Osteoblast (primary cell): Measurements from ENCODE around the gene CDKN1C. TPM values are rescaled to one million over a fixed set of nuclear protein-coding genes. Genes with fewer than 3 reads are reported as not detected.

Experiments
- DNase-seq: peaks from one replicate; pipeline ENCODE4 v3.0.0; 2011; ENCODE audit warnings: low spot score, mixed read lengths; ENCODE audit not compliant: insufficient read length; ENCODE audit errors: missing footprints
- H2AFZ ChIP-seq: 2 replicates; pipeline ENCODE4 v1.6.0; 2011; ENCODE audit warnings: mild to moderate bottlenecking, low read length
- H3K27ac ChIP-seq: 2 replicates; pipeline ENCODE4 v1.5.1; 2011; ENCODE audit warnings: mild to moderate bottlenecking, low read depth, low read length, moderate library complexity
- H3K27me3 ChIP-seq: 2 replicates; pipeline ENCODE4 v1.6.0; 2012; ENCODE audit warnings: mild to moderate bottlenecking, control low read depth, inconsistent platforms, low read length, moderate library complexity; ENCODE audit not compliant: insufficient read depth
- H3K36me3 ChIP-seq: 2 replicates; pipeline ENCODE4 v1.5.1; 2011; ENCODE audit warnings: mild to moderate bottlenecking, low read length, control low read depth, moderate library complexity; ENCODE audit not compliant: insufficient read depth
- H3K4me1 ChIP-seq: 2 replicates; pipeline ENCODE4 v1.5.1; 2011; ENCODE audit warnings: mild to moderate bottlenecking, low read length, control low read depth, moderate library complexity; ENCODE audit not compliant: insufficient read depth
- H3K4me2 ChIP-seq: 2 replicates; pipeline ENCODE4 v1.6.0; 2011; ENCODE audit warnings: mild to moderate bottlenecking, low read length; ENCODE audit not compliant: insufficient read depth
- H3K4me3 ChIP-seq: fragments of 200-600 bp; sonication (generic); 3 replicates; pipeline ENCODE4 v1.5.1; 2012; ENCODE audit warnings: mild to moderate bottlenecking, low read length, inconsistent platforms; ENCODE audit not compliant: insufficient read depth
- H3K79me2 ChIP-seq: 2 replicates; pipeline ENCODE4 v1.6.0; 2012; ENCODE audit warnings: mild to moderate bottlenecking, low read length, control low read depth, inconsistent platforms; ENCODE audit not compliant: insufficient read depth
- H3K9me3 ChIP-seq: 2 replicates; pipeline ENCODE4 v1.5.1; 2011; ENCODE audit warnings: low read depth, low read length, control low read depth
- H4K20me1 ChIP-seq: 2 replicates; pipeline ENCODE4 v1.6.0; 2012; ENCODE audit warnings: mild to moderate bottlenecking, low read length, control low read depth; ENCODE audit not compliant: insufficient read depth
- total RNA-seq: library from RNA; depleted of rRNA; stranded (reverse); fragments of >200 nt; gene quantifications from 2 replicates; pipeline ENCODE4 v1.2.3, GENCODE V29; 2012
- TF ChIP-seq, protein P1 (sequence below): IDR thresholded peaks from 2 replicates; pipeline ENCODE4 v1.5.1; 2011; ENCODE audit warnings: mild to moderate bottlenecking, low read depth, low read length, moderate library complexity; ENCODE audit errors: extremely low read depth

Gene CDKN1C
- total RNA-seq, 1 donor: 10.9 TPM

DNA sequence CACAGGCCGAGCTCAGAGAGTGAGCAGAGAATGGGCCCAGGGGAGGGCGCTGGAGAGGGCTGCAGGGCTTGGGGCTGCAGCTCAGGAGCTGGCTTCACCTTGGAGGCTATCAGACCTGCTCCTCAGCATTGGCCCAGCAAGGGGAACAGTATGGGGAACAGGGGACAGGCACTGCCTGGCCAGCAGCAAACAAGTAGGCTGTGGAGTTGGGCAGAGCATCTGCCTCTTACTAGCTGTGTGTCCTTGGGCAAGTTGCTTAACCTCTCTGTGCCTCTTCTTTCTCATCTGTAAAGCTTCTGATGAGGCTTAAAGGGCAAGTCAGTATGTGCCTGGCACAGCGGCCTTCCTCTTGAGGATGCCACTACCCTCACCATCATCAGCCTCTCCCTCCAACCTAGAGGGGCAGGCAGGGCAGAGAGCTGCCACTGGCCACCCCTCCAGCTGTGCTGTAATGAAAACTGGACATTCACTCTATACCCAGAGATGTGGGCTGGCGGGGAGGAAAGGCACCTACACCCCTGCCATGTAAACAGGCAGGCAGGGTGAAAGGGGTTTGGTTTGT, 7.5 kb upstream of the CDKN1C start:
- Histone ChIP-seq H3K4me1 (peaks cover 6% of the 10 kb centered on the region), H3K9me3 (no peaks in the 10 kb centered on the region), H3K36me3 (no peaks in the 10 kb centered on the region), H3K27ac (no peak overlapping the region), H3K27me3 (no peaks in the 10 kb centered on the region), H3K4me2 (peak overlapping the region; percentile 88), H3K79me2 (no peaks in the 10 kb centered on the region), H4K20me1 (no peaks in the 10 kb centered on the region), H2AFZ (peak overlapping the region; percentile 95), H3K4me3 (peak overlapping the region; percentile 77)
- DNase-seq: no peak
- TF ChIP-seq, protein P1, sequence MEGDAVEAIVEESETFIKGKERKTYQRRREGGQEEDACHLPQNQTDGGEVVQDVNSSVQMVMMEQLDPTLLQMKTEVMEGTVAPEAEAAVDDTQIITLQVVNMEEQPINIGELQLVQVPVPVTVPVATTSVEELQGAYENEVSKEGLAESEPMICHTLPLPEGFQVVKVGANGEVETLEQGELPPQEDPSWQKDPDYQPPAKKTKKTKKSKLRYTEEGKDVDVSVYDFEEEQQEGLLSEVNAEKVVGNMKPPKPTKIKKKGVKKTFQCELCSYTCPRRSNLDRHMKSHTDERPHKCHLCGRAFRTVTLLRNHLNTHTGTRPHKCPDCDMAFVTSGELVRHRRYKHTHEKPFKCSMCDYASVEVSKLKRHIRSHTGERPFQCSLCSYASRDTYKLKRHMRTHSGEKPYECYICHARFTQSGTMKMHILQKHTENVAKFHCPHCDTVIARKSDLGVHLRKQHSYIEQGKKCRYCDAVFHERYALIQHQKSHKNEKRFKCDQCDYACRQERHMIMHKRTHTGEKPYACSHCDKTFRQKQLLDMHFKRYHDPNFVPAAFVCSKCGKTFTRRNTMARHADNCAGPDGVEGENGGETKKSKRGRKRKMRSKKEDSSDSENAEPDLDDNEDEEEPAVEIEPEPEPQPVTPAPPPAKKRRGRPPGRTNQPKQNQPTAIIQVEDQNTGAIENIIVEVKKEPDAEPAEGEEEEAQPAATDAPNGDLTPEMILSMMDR: no peak

DNA sequence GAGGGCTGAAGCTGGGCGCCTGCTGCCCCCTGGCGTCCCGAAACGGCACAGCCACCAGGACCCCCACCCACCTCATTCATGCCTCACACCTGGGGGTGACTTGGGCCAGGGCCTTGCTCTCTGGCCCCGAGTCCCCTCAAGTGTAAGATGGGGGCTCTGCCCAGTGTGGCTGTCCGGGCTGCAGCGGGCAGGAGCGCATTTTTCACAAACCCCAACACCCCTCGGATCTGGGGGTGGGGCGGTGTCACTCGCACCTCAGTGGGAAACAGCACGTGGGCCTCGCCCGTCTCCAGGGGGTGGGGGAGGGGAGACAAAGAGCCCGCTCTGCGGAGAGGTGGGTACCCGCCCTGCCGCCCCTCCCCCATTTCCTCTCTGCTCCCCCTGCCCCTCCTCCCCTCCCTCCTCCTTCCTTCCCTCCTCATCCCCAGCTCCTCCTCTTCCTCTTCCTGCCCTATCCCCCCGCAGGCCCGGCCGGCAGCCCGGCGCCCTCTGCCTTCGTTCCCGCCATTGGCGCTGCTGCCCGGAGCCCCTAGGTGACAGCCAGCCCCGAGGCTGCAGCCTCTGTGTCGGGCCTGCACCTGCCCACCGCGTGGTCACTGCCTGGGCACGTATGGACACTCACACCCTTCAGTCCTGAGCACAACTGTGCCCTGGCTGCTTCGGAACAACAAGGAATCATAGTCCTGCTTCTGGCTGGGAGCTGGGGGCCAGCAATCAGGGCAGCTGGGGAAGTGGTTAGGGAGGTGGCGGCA, 6.8 kb upstream of the CDKN1C start:
- H3K4me3 ChIP-seq: peak overlapping the region; percentile 77

DNA sequence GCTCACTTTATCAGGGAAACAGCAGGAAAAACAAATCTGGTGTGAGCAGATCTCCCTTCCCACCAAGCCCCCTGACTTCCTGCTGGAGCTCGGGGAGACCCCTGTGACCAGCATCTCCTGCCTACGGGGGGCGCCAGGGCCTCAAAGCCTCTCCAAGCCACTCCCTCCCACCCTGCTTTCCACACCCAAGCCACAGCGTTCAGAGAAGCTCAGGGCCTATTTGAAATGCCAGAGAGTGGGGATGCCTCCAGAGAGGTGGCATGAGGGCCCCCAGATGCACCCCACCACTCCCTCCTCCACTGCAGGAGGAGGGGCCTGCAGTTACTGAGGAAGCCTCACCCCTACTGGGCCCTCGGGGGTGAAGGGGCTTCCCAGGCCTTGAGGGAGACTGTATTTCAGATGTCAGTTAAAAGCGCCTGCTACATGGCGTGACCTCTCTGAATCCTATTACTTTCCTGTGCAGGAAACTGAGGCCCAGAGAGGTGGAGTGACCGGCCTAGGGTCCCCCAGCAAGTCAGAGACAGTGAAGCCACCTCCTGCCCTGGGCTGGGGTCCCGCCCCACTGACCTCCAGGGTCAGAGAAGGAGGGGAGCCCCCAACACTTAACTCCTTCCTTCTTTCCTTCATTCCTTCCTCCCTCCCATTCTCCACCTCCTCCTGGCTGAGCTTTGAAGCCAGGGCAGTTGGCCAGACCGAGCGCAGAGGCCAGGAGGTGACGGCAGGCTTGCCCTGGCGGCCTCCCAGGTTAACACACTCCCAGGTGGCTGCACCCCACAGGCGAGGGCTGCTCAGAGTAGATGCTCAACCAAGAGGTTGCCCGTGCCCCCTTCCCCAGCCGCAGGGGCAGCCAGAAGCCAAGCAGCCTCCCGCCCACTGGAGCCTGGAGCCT, 6.0 kb upstream of the CDKN1C start:
- H3K27me3 ChIP-seq: peaks cover 5% of the 10 kb centered on the region
- H3K79me2 ChIP-seq: no peaks in the 10 kb centered on the region
- peak overlapping the region; percentile 77 for H3K4me3 ChIP-seq
- no peaks in the 10 kb centered on the region for H3K9me3 ChIP-seq
- no peaks in the 10 kb centered on the region for H3K36me3 ChIP-seq
- no peak overlapping the region for H3K27ac ChIP-seq
- peak; percentile 98 for DNase-seq
- peaks cover 6% of the 10 kb centered on the region for H3K4me1 ChIP-seq
- peak overlapping the region; percentile 88 for H3K4me2 ChIP-seq
- TF ChIP-seq, protein P1: no peak
- H4K20me1 ChIP-seq: no peaks in the 10 kb centered on the region
- H2AFZ ChIP-seq: peak overlapping the region; percentile 95

More for the DNA sequence above, 6.8 kb upstream of the CDKN1C start:
- H4K20me1 ChIP-seq: no peaks in the 10 kb centered on the region
- peak overlapping the region; percentile 95 for H2AFZ ChIP-seq
- H3K4me2 ChIP-seq: peak overlapping the region; percentile 88
- DNase-seq: peak; percentile 93
- H3K27me3 ChIP-seq: no peaks in the 10 kb centered on the region
- no peaks in the 10 kb centered on the region for H3K36me3 ChIP-seq
- peaks cover 6% of the 10 kb centered on the region for H3K4me1 ChIP-seq
- TF ChIP-seq, protein P1: peak; percentile 74
- no peak overlapping the region for H3K27ac ChIP-seq
- no peaks in the 10 kb centered on the region for H3K9me3 ChIP-seq
- H3K79me2 ChIP-seq: no peaks in the 10 kb centered on the region
